ENCODE data around the gene HPCA. TPM values are rescaled to one million over a fixed set of nuclear protein-coding genes. Genes with fewer than 3 reads are reported as not detected.

The HPCA gene
- total RNA-seq, 4 donors from 2014 or later, result 0.88 TPM; not detected in 3

GRCh38 chr1:32872192-32872460 lies 14.2 kb upstream of the HPCA start:
- TF ChIP-seq, protein P1, sequence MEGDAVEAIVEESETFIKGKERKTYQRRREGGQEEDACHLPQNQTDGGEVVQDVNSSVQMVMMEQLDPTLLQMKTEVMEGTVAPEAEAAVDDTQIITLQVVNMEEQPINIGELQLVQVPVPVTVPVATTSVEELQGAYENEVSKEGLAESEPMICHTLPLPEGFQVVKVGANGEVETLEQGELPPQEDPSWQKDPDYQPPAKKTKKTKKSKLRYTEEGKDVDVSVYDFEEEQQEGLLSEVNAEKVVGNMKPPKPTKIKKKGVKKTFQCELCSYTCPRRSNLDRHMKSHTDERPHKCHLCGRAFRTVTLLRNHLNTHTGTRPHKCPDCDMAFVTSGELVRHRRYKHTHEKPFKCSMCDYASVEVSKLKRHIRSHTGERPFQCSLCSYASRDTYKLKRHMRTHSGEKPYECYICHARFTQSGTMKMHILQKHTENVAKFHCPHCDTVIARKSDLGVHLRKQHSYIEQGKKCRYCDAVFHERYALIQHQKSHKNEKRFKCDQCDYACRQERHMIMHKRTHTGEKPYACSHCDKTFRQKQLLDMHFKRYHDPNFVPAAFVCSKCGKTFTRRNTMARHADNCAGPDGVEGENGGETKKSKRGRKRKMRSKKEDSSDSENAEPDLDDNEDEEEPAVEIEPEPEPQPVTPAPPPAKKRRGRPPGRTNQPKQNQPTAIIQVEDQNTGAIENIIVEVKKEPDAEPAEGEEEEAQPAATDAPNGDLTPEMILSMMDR (IDR thresholded peaks at IDR 0.05; ENCODE audit: low read depth), result no peak

- TF ChIP-seq, protein P1 (IDR thresholded peaks at IDR 0.05; ENCODE audit: low read depth), result no peak
Observed at GRCh38 chr1:32873484-32873883, 12.8 kb upstream of the HPCA start.

DNA sequence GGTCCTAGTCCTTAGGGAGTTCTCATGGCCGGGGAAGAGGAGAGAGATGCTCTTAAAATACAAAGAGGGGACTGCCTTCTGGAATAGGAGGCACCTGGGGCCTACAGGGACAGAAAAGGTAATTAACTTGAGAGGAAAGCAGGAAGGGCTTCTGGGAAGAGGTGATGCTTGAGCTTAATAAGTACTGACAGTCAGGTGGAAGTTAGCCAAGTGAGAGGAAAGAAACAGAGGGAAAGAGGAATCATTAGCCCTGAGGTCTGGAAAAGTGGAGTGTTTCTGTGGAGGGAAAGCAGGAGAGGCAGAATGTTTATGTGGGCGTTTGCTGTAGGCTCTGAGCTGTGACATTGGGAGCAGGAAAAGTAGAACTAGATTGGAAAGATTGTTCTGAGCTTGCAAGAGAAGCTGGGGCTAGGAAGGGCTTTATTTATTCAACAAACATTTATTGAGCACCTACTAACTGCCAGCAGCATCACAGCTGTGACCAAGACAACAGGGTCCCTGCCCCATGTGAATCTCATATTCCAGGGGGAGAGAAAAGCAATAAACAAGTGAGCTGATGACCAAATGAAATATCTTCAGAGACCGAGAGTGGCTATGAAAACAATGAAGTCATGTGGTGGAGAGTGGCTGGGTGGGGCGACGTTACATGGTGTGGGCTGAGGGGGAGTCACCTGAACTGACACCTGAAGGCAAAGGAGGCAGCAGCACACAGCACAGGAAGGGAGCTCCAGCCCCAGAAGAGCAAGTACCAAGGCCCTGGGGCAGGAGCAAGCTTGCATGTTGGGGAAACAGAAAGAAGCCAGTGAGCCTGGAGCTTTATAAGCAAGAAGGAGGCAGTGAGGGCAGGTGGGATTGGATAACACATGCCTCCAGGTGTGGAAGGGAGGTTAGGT lies 11.2 kb upstream of the HPCA start:
- TF ChIP-seq, protein P1 (IDR thresholded peaks at IDR 0.05; ENCODE audit: low read depth), result no peak

- TF ChIP-seq, protein P1 (IDR thresholded peaks at IDR 0.05; ENCODE audit: low read depth), result no peak
Observed at GRCh38 chr1:32876341-32877210, 9.7 kb upstream of the HPCA start.

DNA sequence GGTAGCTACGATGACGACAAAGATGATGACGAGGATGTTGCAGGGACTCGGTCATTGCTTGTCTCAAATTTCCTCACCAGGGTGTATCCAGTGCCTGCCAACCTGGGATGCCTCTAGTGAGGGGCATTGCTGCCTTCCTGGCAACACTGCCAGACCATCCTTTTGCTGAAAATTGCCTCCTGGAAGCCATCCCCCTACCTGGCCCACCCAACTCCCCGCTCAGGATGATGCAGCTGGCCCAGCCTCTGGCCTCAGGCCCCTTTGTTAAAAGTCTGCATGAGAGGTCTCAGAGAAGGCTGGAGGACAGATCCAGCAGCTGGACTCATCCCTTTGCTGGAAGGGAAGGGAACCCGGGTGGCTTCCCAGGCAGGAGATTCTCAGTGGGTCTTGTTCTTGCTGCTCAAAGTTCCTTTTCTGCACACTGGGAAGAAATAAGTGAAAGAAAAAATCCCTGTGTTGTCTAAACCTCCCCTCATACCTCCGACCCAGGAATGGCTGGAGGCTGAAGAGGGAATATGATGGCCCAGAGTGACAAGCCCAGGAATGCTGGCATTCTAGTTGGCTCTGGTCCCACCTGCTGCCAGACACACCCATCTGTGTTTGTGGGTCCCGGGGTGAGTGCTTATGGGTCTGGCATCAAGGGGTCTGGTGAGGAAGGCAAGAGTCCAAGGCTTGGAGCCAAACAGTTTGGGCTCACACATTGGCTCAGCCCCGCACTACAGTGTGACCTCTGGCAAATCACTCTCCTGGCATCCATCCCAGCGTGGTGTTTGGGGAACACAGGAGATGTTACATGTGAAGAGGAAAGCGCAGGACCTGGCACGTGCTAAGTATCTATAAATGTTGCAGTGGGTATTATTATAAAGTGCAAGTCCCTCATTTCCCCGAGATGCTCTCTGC lies 8.8 kb upstream of the HPCA start:
- TF ChIP-seq, protein P1 (IDR thresholded peaks at IDR 0.05; ENCODE audit: low read depth), result no peak

DNA sequence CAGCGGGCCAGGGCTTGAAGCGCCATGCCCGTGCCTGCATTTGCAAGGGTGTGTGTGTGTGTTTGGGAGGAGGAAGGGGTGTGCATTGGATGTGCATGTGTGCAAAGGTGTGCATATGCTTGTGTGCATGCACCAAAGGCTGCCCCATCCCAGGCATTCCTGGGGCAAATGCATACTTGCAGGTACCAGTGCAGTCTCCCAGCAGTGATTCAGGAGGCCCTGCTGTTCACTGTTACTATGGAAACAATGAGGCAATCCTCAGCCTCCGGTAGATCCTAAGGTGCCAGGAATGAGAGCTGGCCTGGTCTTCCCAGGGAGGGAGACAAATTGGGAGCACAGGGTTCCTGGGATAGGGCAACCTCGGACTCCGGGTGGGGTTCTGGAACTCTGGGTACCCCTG lies 8.1 kb upstream of the HPCA start:
- TF ChIP-seq, protein P1 (IDR thresholded peaks at IDR 0.05; ENCODE audit: low read depth), result no peak

Measured in subcutaneous adipose tissue (tissue), 4 donors.